Endodermal cell (in vitro differentiated cells): ENCODE results near the gene CHDH. TPM values are rescaled to one million over a fixed set of nuclear protein-coding genes. Genes with fewer than 3 reads are reported as not detected.

Source experiments
- DNase-seq: peaks from one replicate; pipeline ENCODE4 v3.0.0-alpha.2; 2017
- H3K27ac ChIP-seq: 2 replicates; pipeline ENCODE4 v1.5.1; 2013; ENCODE audit warnings: mild to moderate bottlenecking, low read depth, low read length, moderate library complexity
- H3K27me3 ChIP-seq: 2 replicates; pipeline ENCODE4 v1.6.1; 2013; ENCODE audit warnings: mild to moderate bottlenecking, low read length, moderate library complexity; ENCODE audit not compliant: insufficient read depth, control insufficient read depth, poor library complexity, severe bottlenecking
- H3K36me3 ChIP-seq: 2 replicates; pipeline ENCODE4 v1.7.0; 2013; ENCODE audit warnings: mild to moderate bottlenecking, low read length, moderate library complexity; ENCODE audit not compliant: control insufficient read depth, insufficient read depth
- H3K4me1 ChIP-seq: one replicate; pipeline ENCODE4 v1.7.0; 2013; ENCODE audit warnings: low read length; ENCODE audit not compliant: control insufficient read depth, insufficient read depth
- H3K4me3 ChIP-seq: 2 replicates; pipeline ENCODE4 v1.5.1; 2013; ENCODE audit warnings: mild to moderate bottlenecking, low read length, moderate library complexity
- H3K9ac ChIP-seq: 2 replicates; pipeline ENCODE4 v1.6.1; 2013; ENCODE audit warnings: mild to moderate bottlenecking, low read length, moderate library complexity; ENCODE audit not compliant: poor library complexity, severe bottlenecking; ENCODE audit errors: extremely low read depth
- H3K9me3 ChIP-seq: 2 replicates; pipeline ENCODE4 v1.6.1; 2013; ENCODE audit warnings: mild to moderate bottlenecking, low read length, moderate library complexity; ENCODE audit not compliant: control insufficient read depth
- H3K27ac Mint-ChIP-seq: 2 replicates; pipeline ENCODE4 v1.8.0; 2020; ENCODE audit warnings: mixed read lengths
- H3K27me3 Mint-ChIP-seq: 2 replicates; pipeline ENCODE4 v1.8.0; 2021; ENCODE audit warnings: mild to moderate bottlenecking, mixed read lengths; ENCODE audit not compliant: insufficient read depth
- H3K36me3 Mint-ChIP-seq: 2 replicates; pipeline ENCODE4 v1.8.0; 2020; ENCODE audit warnings: low read depth, mixed read lengths
- H3K4me1 Mint-ChIP-seq: 2 replicates; pipeline ENCODE4 v1.8.0; 2020; ENCODE audit warnings: mixed read lengths
- H3K4me3 Mint-ChIP-seq: 2 replicates; pipeline ENCODE4 v1.8.0; 2020; ENCODE audit warnings: mild to moderate bottlenecking, moderate library complexity, mixed read lengths
- H3K9me3 Mint-ChIP-seq: 2 replicates; pipeline ENCODE4 v1.8.0; 2020; ENCODE audit warnings: mild to moderate bottlenecking, mixed read lengths
- CTCF ChIP-seq: fragments of 200-600 bp; sonication (generic); conservative IDR thresholded peaks from 2 replicates; pipeline ENCODE4 v1.5.0; 2021; ENCODE audit warnings: antibody characterized with exemption, mild to moderate bottlenecking
- WGBS, 2 experiments: methylation state at CpG; one replicate each; pipeline versions ENCODE4 v1.1.5 to v1.1.7; 2013; ENCODE audit warnings: missing lambda C conversion rate in 2 of 2, mixed read lengths in 1 of 2; ENCODE audit not compliant: insufficient coverage in 1 of 2, insufficient read length in 1 of 2; 5-methylcytosine and 5-hydroxymethylcytosine counted together
- total RNA-seq, 2 donors: library from RNA; stranded (reverse); fragmentation: NEBNext Ultra II Directional in 1 of 2; extraction: Animal tissue kit (Norgen Biotek cat#: 25700) in 1 of 2; gene quantifications; 2 replicates in 1 of 2; 3 replicates in 1 of 2; pipeline ENCODE4 v1.2.1, GENCODE V29; 2021

The CHDH gene
- total RNA-seq, 2 donors from 2014 or later: 12.7 to 21.4 TPM

DNA sequence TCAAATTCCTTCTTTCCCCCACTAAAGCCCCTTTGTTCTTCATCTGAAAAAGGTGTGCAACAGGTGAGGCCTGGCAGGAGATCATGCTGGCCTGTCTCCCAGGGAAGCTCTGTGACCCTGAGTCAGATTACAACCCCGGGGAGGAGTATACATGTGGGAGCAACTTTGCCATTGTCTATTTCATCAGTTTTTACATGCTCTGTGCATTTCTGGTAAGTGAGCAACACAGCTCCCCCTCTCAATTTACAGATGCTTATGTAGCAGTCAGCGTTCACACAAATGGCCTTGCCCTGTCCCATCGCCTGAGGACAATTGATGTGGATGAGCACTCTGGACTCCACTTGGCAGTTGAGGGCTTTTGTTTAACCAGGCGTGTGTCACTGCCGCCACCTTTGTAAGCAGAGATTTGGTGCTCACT, 70.4 kb downstream of the CHDH start:
- no peaks in the 10 kb centered on the region for H3K36me3 ChIP-seq
- no peaks in the 10 kb centered on the region for H3K36me3 Mint-ChIP-seq
- peaks cover 2% of the 10 kb centered on the region for H3K4me1 ChIP-seq
- H3K27ac Mint-ChIP-seq: no peak overlapping the region
- WGBS, 2 experiments: 87 to 94% methylated on average over 5 of the region's 5 CpGs
- H3K4me1 Mint-ChIP-seq: peaks cover 17% of the 10 kb centered on the region
- no peak for TF ChIP-seq CTCF
- H3K4me3 ChIP-seq: no peak overlapping the region
- DNase-seq: no peak
- no peaks in the 10 kb centered on the region for H3K9me3 Mint-ChIP-seq
- no peaks in the 10 kb centered on the region for H3K27me3 Mint-ChIP-seq
- H3K27ac ChIP-seq: no peak overlapping the region
- H3K4me3 Mint-ChIP-seq: no peak overlapping the region
- H3K27me3 ChIP-seq: no peaks in the 10 kb centered on the region
- H3K9me3 ChIP-seq: no peaks in the 10 kb centered on the region
- no peak overlapping the region for H3K9ac ChIP-seq

DNA sequence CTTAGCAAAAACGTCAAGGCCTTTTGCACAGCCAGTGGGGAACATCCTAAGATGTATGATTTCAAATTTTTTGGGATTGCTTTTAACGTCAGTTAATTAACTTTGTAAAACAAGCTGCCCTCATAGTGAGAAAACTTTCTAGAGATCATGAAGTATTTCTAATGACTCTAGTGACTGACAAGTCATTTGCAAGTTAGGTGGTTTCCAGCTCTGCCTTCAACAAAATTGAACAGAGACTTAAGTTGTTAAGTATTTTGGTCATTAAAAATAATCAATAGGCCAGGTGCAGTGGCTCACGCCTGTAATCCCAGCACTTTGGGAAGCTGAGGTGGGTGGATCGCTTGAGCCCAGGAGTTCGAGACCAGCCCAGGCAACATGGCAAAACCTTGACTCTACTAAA, 71.2 kb downstream of the CHDH start:
- Mint-ChIP-seq H3K27ac (no peak overlapping the region), H3K4me1 (peaks cover 17% of the 10 kb centered on the region), H3K9me3 (no peaks in the 10 kb centered on the region), H3K36me3 (no peaks in the 10 kb centered on the region), H3K4me3 (no peak overlapping the region), H3K27me3 (no peaks in the 10 kb centered on the region)
- Histone ChIP-seq H3K27me3 (no peaks in the 10 kb centered on the region), H3K27ac (no peak overlapping the region), H3K9ac (no peak overlapping the region), H3K4me3 (no peak overlapping the region), H3K9me3 (no peaks in the 10 kb centered on the region), H3K36me3 (no peaks in the 10 kb centered on the region), H3K4me1 (peaks cover 2% of the 10 kb centered on the region)
- no peak for TF ChIP-seq CTCF
- no peak for DNase-seq
- WGBS, 2 experiments: 84 to 92% methylated on average over 5 of the region's 5 CpGs

DNA sequence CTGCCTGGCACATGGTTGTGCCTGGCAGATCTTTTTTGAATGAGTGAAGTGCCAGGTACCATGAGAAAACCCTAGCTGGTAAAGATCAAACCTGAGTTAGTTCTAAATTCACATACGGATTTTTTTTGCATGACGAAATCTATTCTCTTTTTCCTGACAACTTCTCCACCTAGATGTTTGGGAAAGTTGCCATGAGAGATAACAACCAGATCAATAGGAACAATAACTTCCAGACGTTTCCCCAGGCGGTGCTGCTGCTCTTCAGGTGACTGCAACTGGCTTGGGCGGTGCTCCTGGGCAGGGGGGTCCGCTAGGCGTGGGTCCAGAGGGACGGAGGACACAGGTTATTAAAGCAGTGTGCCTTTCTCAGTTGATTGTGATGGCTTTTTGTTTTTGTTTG, 71.8 kb downstream of the CHDH start:
- WGBS, 2 experiments: 86 to 95% methylated on average over 6 to 8 of the region's 8 CpGs
- Histone ChIP-seq H3K27me3 (no peaks in the 10 kb centered on the region), H3K4me3 (no peak overlapping the region), H3K36me3 (no peaks in the 10 kb centered on the region), H3K27ac (no peak overlapping the region), H3K9ac (no peak overlapping the region), H3K9me3 (no peaks in the 10 kb centered on the region), H3K4me1 (peaks cover 2% of the 10 kb centered on the region)
- TF ChIP-seq CTCF: no peak
- no peak overlapping the region for H3K27ac Mint-ChIP-seq
- no peaks in the 10 kb centered on the region for H3K9me3 Mint-ChIP-seq
- no peaks in the 10 kb centered on the region for H3K36me3 Mint-ChIP-seq
- DNase-seq: no peak
- H3K27me3 Mint-ChIP-seq: no peaks in the 10 kb centered on the region
- H3K4me3 Mint-ChIP-seq: no peak overlapping the region
- peaks cover 17% of the 10 kb centered on the region for H3K4me1 Mint-ChIP-seq
